Gastrocnemius medialis (tissue), 4 donors: Measurements from ENCODE around the gene ZNF366. TPM values are rescaled to one million over a fixed set of nuclear protein-coding genes. Genes with fewer than 3 reads are reported as not detected.
A peak's percentile ranks its signal among the peaks of the same experiment; 100 is the strongest.

Experiments used
- ATAC-seq, 2 donors: fragments of 150-250 bp; one replicate each; pipeline ENCODE4 v1.9.1; 2016
- DNase-seq, 2 donors: peaks; one replicate each; pipeline ENCODE4 v3.0.0-alpha.2; 2019
- H3K27ac ChIP-seq, 4 donors: fragments of 200-600 bp; sonication (generic); 1 replicate in 1 of 4; 2 replicates in 3 of 4; pipeline ENCODE4 v1.5.1; 2016 to 2018; ENCODE audit warnings: mild to moderate bottlenecking in 2 of 4, moderate library complexity in 1 of 4
- H3K27me3 ChIP-seq, 3 donors: fragments of 200-600 bp; sonication (generic) in 2 of 3; 1 replicate in 1 of 3; 2 replicates in 2 of 3; pipeline versions ENCODE4 v1.5.1 to v1.6.0; 2016 to 2019; ENCODE audit warnings: mild to moderate bottlenecking in 1 of 3, moderate library complexity in 1 of 3
- H3K36me3 ChIP-seq, 2 donors: fragments of 200-600 bp; sonication (generic) in 1 of 2; one replicate each; pipeline ENCODE4 v1.5.1; 2017 to 2018
- H3K4me1 ChIP-seq, 2 donors: fragments of 200-600 bp; sonication (generic) in 1 of 2; one replicate each; pipeline ENCODE4 v1.5.1; 2016 to 2017; ENCODE audit warnings: mild to moderate bottlenecking in 2 of 2
- H3K4me3 ChIP-seq, 4 donors: fragments of 200-600 bp; sonication (generic) in 3 of 4; 1 replicate in 1 of 4; 2 replicates in 3 of 4; pipeline ENCODE4 v1.5.1; 2016 to 2019; ENCODE audit warnings: mild to moderate bottlenecking in 2 of 4
- H3K9me3 ChIP-seq, 3 donors: fragments of 200-600 bp; sonication (generic) in 2 of 3; 1 replicate in 1 of 3; 2 replicates in 2 of 3; pipeline ENCODE4 v1.5.1; 2016 to 2019
- CTCF ChIP-seq, 5 experiments: fragments of 450-650 bp in 3 of 5; fragments of 200-600 bp in 2 of 5; sonication (generic) in 2 of 5; IDR thresholded peaks in 4 of 5; conservative IDR thresholded peaks in 1 of 5; 1 replicate in 4 of 5; 2 replicates in 1 of 5; pipeline ENCODE4 v1.5.1; 2016 to 2019; ENCODE audit warnings: antibody characterized with exemption in 5 of 5, mild to moderate bottlenecking in 3 of 5, moderate library complexity in 3 of 5
- POLR2A ChIP-seq, 2 donors: fragments of 450-650 bp; IDR thresholded peaks; one replicate each; pipeline ENCODE4 v1.6.1; 2017; ENCODE audit warnings: antibody characterized with exemption in 2 of 2, mild to moderate bottlenecking in 2 of 2, moderate library complexity in 2 of 2
- in situ Hi-C, 4 donors: fragments of 200-750 bp; cut with MboI; loops; one replicate each; pipeline versions ENCODE4 v1.15.0 to v1.8.0; 2017; ENCODE audit warnings: low sequenced_read_pairs in 4 of 4
- intact Hi-C: fragments of 100-400 bp; cut with DNase I; formaldehyde crosslinking; loops from one replicate; pipeline ENCODE4 v1.15.1; 2023; ENCODE audit warnings: low total_unique reads
- total RNA-seq, 4 donors: library from RNA; depleted of rRNA; stranded (reverse); fragments of >200 nt; gene quantifications; one replicate each; pipeline versions ENCODE4 v1.1.0 to v1.2.3, GENCODE V29; 2016

The ZNF366 gene
- total RNA-seq, 4 donors from 2014 or later = 2.0 to 5.8 (median 3.0) TPM

- Histone ChIP-seq H3K27me3 (no peaks in the 10 kb centered on the region), H3K9me3 (no peaks in the 10 kb centered on the region), H3K4me3 (no peak overlapping the region), H3K4me1 (peaks cover 45 to 51% of the 10 kb centered on the region in 2 donors), H3K27ac (peak overlapping the region in 3 of 4 donors; percentile 15 to 42 (median 32)), H3K36me3 (no peaks in the 10 kb centered on the region)
- in situ Hi-C loops (no loop called here), intact Hi-C loops (loop anchor here (5.0 kb wide), 1 partner anchor 34 kb away; no protein-coding TSS in a partner anchor)
- DNase-seq = no peak
- TF ChIP-seq POLR2A (IDR thresholded peaks at IDR 0.05) (no peak), CTCF (IDR thresholded peaks at IDR 0.05 in 4 of 5, conservative IDR thresholded peaks at IDR 0.05 in 1 of 5) (no peak)
- no peak for ATAC-seq
Measured at GRCh38 chr5:72468024-72468423, 39.2 kb downstream of the ZNF366 start.

GRCh38 chr5:72467461-72467860 lies 39.7 kb downstream of the ZNF366 start:
- Histone ChIP-seq H3K36me3 (no peaks in the 10 kb centered on the region), H3K9me3 (no peaks in the 10 kb centered on the region), H3K27ac (peak overlapping the region in 3 of 4 donors; percentile 15 to 42 (median 32)), H3K27me3 (no peaks in the 10 kb centered on the region), H3K4me1 (peaks cover 48 to 51% of the 10 kb centered on the region in 2 donors), H3K4me3 (no peak overlapping the region)
- ATAC-seq (no peak), DNase-seq (no peak)
- TF ChIP-seq POLR2A (IDR thresholded peaks at IDR 0.05) (no peak), CTCF (IDR thresholded peaks at IDR 0.05 in 4 of 5, conservative IDR thresholded peaks at IDR 0.05 in 1 of 5) (no peak)
- in situ Hi-C loops (no loop called here), intact Hi-C loops (loop anchor here (5.0 kb wide), 1 partner anchor 35 kb away; no protein-coding TSS in a partner anchor)

- Histone ChIP-seq H3K4me3 (no peak overlapping the region), H3K27me3 (no peaks in the 10 kb centered on the region), H3K4me1 (peaks cover 48 to 55% of the 10 kb centered on the region in 2 donors), H3K27ac (peak overlapping the region; percentile 69 to 79 (median 74)), H3K36me3 (no peaks in the 10 kb centered on the region), H3K9me3 (no peaks in the 10 kb centered on the region)
- TF ChIP-seq CTCF (IDR thresholded peaks at IDR 0.05 in 4 of 5, conservative IDR thresholded peaks at IDR 0.05 in 1 of 5) (no peak), POLR2A (IDR thresholded peaks at IDR 0.05) (no peak)
- in situ Hi-C loops = no loop called here
- DNase-seq (no peak), ATAC-seq (peak; percentile 39 to 40)
- intact Hi-C loops = loop anchor here (5.0 kb wide), 1 partner anchor 36 kb away; no protein-coding TSS in a partner anchor
Measured at GRCh38 chr5:72465601-72466563, 41.3 kb downstream of the ZNF366 start.

- peak overlapping the region; percentile 69 to 79 (median 74) for H3K27ac ChIP-seq
- peaks cover 48 to 55% of the 10 kb centered on the region in 2 donors for H3K4me1 ChIP-seq
- peak; percentile 95 to 96 for ATAC-seq
- H3K36me3 ChIP-seq = no peaks in the 10 kb centered on the region
- H3K27me3 ChIP-seq = no peaks in the 10 kb centered on the region
- no peak overlapping the region for H3K4me3 ChIP-seq
- TF ChIP-seq CTCF (IDR thresholded peaks at IDR 0.05 in 4 of 5, conservative IDR thresholded peaks at IDR 0.05 in 1 of 5) (no peak), POLR2A (IDR thresholded peaks at IDR 0.05) (no peak)
- intact Hi-C loops (loop anchor here (5.0 kb wide), 1 partner anchor 37 kb away; no protein-coding TSS in a partner anchor), in situ Hi-C loops (no loop called here)
- no peaks in the 10 kb centered on the region for H3K9me3 ChIP-seq
- DNase-seq = peak; percentile 46 to 52
Measured at GRCh38 chr5:72465066-72465465, 42.1 kb downstream of the ZNF366 start.
